D721Med (cell line): Measurements from ENCODE around the gene IFIT3.

ENCODE experiments used
- DNase-seq: peaks from one replicate; pipeline ENCODE4 v3.0.0; 2011; ENCODE audit warnings: low spot score; ENCODE audit not compliant: insufficient read length
- FAIRE-seq: peaks from 2 replicates; lab custom pipeline; 2011; peaks lifted over from hg19 to GRCh38; lab: Jason Lieb, UNC
- CTCF ChIP-seq: IDR thresholded peaks from 2 replicates; pipeline ENCODE4 v1.5.1; 2012; ENCODE audit warnings: mild to moderate bottlenecking, control low read depth; ENCODE audit not compliant: insufficient read depth; ENCODE audit errors: missing control alignments

The IFIT3 gene

GRCh38 chr10:89339875-89340274 lies 12.1 kb downstream of the IFIT3 start:
- TF ChIP-seq CTCF = no peak
- DNase-seq (no peak), FAIRE-seq (no peak)

DNA sequence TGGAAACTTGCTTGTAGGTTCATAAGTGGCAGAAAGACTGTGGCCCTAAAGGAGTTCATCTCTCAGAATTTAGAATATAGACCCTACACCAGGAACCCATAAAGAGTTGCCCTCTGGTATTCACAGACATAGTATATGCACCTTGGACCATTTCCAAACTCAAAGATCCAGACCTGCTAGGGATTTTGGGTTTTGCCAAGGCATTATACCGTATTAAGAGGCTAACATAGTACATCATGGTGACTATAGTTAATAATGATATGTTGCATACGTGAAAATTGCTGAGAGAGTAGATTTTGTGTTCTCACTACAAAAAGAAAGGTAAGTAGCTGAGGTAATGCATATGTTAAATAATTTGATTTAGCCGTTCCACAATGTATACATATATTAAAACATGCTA lies 13.9 kb downstream of the IFIT3 start:
- no peak for FAIRE-seq
- DNase-seq = no peak
- TF ChIP-seq CTCF = no peak

DNA sequence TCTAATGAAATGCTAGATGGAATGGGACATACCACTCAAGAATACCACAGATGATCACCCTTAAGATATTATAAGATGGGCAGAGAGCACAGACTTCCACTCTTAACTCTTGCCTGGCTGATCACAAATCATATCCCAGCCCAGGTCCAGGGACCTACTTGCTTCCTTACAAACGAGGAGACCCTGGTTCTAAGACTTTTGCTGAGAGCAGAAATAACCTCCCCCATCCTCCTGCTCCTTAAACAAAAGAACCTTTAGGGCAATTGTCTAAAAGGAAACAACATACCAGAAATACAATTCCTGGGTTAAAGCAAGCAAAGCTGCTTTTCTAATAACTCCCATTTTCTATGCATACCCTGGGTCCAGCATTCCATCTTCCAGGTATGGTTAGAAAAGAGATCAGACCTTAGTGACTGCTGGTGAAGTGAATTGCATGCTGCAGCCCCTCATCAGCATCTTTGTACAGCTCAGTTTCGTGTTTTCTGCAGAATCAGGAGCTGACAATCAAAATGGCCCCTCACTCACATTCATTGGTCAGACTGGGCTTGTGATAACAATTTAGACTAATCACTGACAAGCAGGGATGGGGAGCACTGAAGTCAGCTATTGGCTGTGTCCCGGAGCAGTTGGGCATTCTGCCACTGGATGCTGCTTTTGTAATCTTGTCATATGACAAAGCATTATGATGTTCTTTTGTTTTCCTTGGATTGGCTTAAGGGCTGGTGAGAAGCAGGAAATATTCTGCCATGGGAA lies 14.6 kb downstream of the IFIT3 start:
- TF ChIP-seq CTCF = no peak
- FAIRE-seq (no peak), DNase-seq (no peak)

- TF ChIP-seq CTCF = no peak
- FAIRE-seq = no peak
Observed at GRCh38 chr10:89343089-89343767, 15.4 kb downstream of the IFIT3 start.

GRCh38 chr10:89344156-89344555 lies 16.4 kb downstream of the IFIT3 start:
- no peak for DNase-seq
- no peak for FAIRE-seq
- TF ChIP-seq CTCF = no peak

More at GRCh38 chr10:89343089-89343767, 15.4 kb downstream of the IFIT3 start:
- DNase-seq = no peak

DNA sequence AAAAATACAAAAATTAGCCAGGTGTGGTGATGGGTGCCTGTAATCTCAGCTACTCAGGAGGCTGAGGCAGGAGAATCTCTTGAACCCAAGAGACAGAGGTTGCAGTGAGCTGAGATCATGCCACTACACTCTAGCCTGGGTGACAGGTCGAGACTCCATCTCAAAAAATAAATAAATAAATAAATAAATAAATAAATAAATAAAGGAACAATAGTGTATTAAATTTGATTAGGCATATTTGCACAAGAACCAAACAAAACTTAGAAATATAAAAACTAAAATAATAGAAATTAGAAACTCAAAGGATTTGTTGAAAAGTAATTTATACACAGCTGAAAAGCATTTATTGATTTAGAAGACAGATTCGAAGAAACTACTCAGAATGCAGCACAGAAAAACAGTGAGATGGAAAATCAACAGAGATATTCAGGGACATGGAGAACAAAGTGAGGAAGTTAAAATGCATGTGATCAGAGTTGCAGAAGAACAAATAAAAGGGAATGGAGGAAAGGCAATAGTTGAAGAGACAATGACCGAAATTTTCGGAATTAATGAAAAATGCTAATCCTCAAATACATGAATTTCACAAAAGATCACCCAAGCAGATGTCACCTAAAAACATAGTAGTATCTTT lies 17.7 kb downstream of the IFIT3 start:
- no peak for FAIRE-seq

More for the DNA sequence above, 17.7 kb downstream of the IFIT3 start:
- TF ChIP-seq CTCF = no peak
- no peak for DNase-seq
